B cell (primary cell): ENCODE results near the gene SCN1A. TPM values are rescaled to one million over a fixed set of nuclear protein-coding genes. Genes with fewer than 3 reads are reported as not detected.

Experiments used
- ATAC-seq: fragments of 200-7000 bp; cut with Tn5 transposase; one replicate; pipeline ENCODE4 v1.10.0; 2021; ENCODE audit warnings: low read depth, mild to moderate bottlenecking, moderate number of reproducible peaks, moderate library complexity
- CTCF ChIA-PET: fragments of 350-600 bp; sonication (Branson Sonifier 250); formaldehyde crosslinking; loops from one replicate; lab custom pipeline; 2021; ENCODE audit warnings: antibody characterized with exemption, inconsistent platforms; lab: Charles Lee
- POLR2A ChIA-PET: fragments of 350-600 bp; sonication (Branson Sonifier 250); formaldehyde crosslinking; loops from one replicate; lab custom pipeline; 2021; ENCODE audit warnings: antibody characterized with exemption; lab: Charles Lee
- DNase-seq: peaks from one replicate; pipeline ENCODE4 v3.0.0; 2013
- H2AFZ ChIP-seq: 2 replicates; pipeline ENCODE4 v1.6.1; 2012; ENCODE audit warnings: mild to moderate bottlenecking, low read depth, low read length; ENCODE audit not compliant: insufficient read depth, poor library complexity, severe bottlenecking
- H3K27ac ChIP-seq, 2 donors: 1 replicate in 1 of 2; 2 replicates in 1 of 2; pipeline ENCODE4 v1.5.1; 2012 to 2013; ENCODE audit warnings: low read length in 2 of 2, mild to moderate bottlenecking in 2 of 2, moderate library complexity in 1 of 2
- H3K27me3 ChIP-seq, 4 experiments: fragments of 200-600 bp in 1 of 4; sonication (generic) in 1 of 4; replicated peaks in 1 of 4; 1 replicate in 2 of 4; 2 replicates in 2 of 4; pipeline versions ENCODE4 v1.6.1 to v1.7.0; 2013 to 2016; ENCODE audit warnings: low read length in 3 of 4, mild to moderate bottlenecking in 2 of 4, mixed read lengths in 1 of 4, moderate library complexity in 1 of 4; ENCODE audit not compliant: insufficient read depth in 4 of 4, control insufficient read depth in 3 of 4; ENCODE audit errors: control extremely low read depth in 1 of 4
- H3K36me3 ChIP-seq, 2 experiments: replicated peaks in 1 of 2; 1 replicate in 1 of 2; 2 replicates in 1 of 2; pipeline versions ENCODE4 v1.6.1 to v1.7.1; 2013; ENCODE audit warnings: low read length in 1 of 2; ENCODE audit not compliant: insufficient read depth in 2 of 2, control insufficient read depth in 1 of 2; ENCODE audit errors: control extremely low read depth in 1 of 2, extremely low read depth in 1 of 2
- H3K4me1 ChIP-seq, 2 donors: fragments of 200-600 bp in 1 of 2; sonication (generic) in 1 of 2; 1 replicate in 1 of 2; 2 replicates in 1 of 2; pipeline versions ENCODE4 v1.5.1 to v1.6.1; 2013 to 2017; ENCODE audit warnings: low read length in 2 of 2; ENCODE audit not compliant: control insufficient read depth in 2 of 2, insufficient read depth in 2 of 2
- H3K4me2 ChIP-seq: replicated peaks from 2 replicates; pipeline ENCODE3; 2012; ENCODE audit warnings: mild to moderate bottlenecking, low read depth, low read length; ENCODE audit not compliant: poor library complexity, severe bottlenecking
- H3K4me3 ChIP-seq, 5 experiments: fragments of 200-600 bp in 1 of 5; sonication (generic) in 1 of 5; 1 replicate in 3 of 5; 2 replicates in 2 of 5; pipeline versions ENCODE4 v1.5.1 to v1.7.0; 2011 to 2016; ENCODE audit warnings: low read length in 4 of 5, mild to moderate bottlenecking in 4 of 5, low read depth in 2 of 5, control low read depth in 1 of 5, moderate library complexity in 1 of 5; ENCODE audit not compliant: insufficient read depth in 1 of 5; ENCODE audit errors: control extremely low read depth in 1 of 5, extremely low read depth in 1 of 5
- H3K79me2 ChIP-seq: fragments of 200-600 bp; sonication (generic); one replicate; pipeline ENCODE4 v1.6.0; 2016; ENCODE audit warnings: low read length; ENCODE audit not compliant: control insufficient read depth, insufficient read depth
- H3K9ac ChIP-seq: fragments of 200-600 bp; sonication (generic); 2 replicates; pipeline ENCODE4 v1.6.1; 2017; ENCODE audit warnings: mild to moderate bottlenecking, low read length, moderate library complexity
- H3K9me3 ChIP-seq, 3 donors: one replicate each; pipeline versions ENCODE4 v1.6.1 to v1.7.1; 2013; ENCODE audit warnings: low read length in 2 of 3; ENCODE audit not compliant: control insufficient read depth in 2 of 3, insufficient read depth in 1 of 3; ENCODE audit errors: control extremely low read depth in 1 of 3
- H4K20me1 ChIP-seq: 2 replicates; pipeline ENCODE4 v1.6.0; 2012; ENCODE audit warnings: mild to moderate bottlenecking, low read length; ENCODE audit not compliant: insufficient read depth, control insufficient read depth, poor library complexity, severe bottlenecking
- H3K27ac Mint-ChIP-seq: one replicate; pipeline ENCODE4 v1.8.0; 2021; ENCODE audit warnings: mixed read lengths
- H3K27me3 Mint-ChIP-seq: one replicate; pipeline ENCODE4 v1.8.0; 2021; ENCODE audit warnings: mixed read lengths
- H3K4me1 Mint-ChIP-seq: one replicate; pipeline ENCODE4 v1.8.0; 2021; ENCODE audit warnings: mixed read lengths
- H3K4me3 Mint-ChIP-seq: one replicate; pipeline ENCODE4 v1.8.0; 2021; ENCODE audit warnings: mixed read lengths
- H3K9me3 Mint-ChIP-seq: one replicate; pipeline ENCODE4 v1.8.0; 2022; ENCODE audit warnings: mixed read lengths; ENCODE audit not compliant: insufficient read depth
- CTCF ChIP-seq: fragments of 200-600 bp; IDR thresholded peaks from one replicate; pipeline ENCODE4 v1.8.0; 2022; ENCODE audit warnings: antibody characterized with exemption, mild to moderate bottlenecking
- EZH2 ChIP-seq: IDR thresholded peaks from 2 replicates; pipeline ENCODE4 v1.6.1; 2012; ENCODE audit warnings: borderline replicate concordance, low read depth, mild to moderate bottlenecking, moderate library complexity, low read length; ENCODE audit not compliant: insufficient read depth, poor library complexity, severe bottlenecking
- WGBS: methylation state at CpG from one replicate; pipeline ENCODE4 v1.1.5; 2013; ENCODE audit warnings: missing lambda C conversion rate; ENCODE audit not compliant: insufficient coverage; 5-methylcytosine and 5-hydroxymethylcytosine counted together
- intact Hi-C: fragments of 100-400 bp; cut with micrococcal nuclease; formaldehyde crosslinking; loops from one replicate; pipeline ENCODE4 v1.10.0; 2022
- polyA plus RNA-seq: library from polyadenylated mRNA; depleted of rRNA; stranded (reverse); fragments of >200 nt; gene quantifications from 2 replicates; pipeline ENCODE4 v1.2.3, GENCODE V29; 2012
- total RNA-seq, 2 donors: library from RNA; stranded (reverse); fragments of 120-200 nt in 1 of 2; gene quantifications; 1 replicate in 1 of 2; 2 replicates in 1 of 2; pipeline versions ENCODE4 v1.2.3 to v1.2.4, GENCODE V29; 2013 to 2022

SCN1A gene
- total and polyA plus RNA-seq, 2 donors (not counting 1 experiment from before 2014, with no cell fraction given): not detected

GRCh38 chr2:165990846-165991245 lies 137.0 kb downstream of the SCN1A start:
- intact Hi-C loops: no loop called here

DNA sequence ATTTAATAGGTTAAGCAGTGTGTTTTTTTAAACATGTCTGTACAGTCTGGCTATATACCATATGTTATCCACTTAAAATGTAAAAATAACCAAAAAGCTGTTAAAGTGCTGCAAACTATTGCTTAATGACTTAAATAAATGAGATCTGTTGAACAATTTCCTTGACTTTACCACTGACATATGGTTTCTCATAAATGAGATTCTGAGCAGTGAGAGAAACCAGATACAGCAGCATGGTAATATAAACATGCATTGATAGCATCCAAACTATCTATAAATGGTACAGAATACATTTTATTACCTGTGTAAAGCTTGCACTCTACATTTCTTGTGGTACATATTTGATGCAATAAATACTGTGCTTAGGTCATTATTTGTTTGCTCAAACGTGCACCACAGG lies 138.0 kb downstream of the SCN1A start:
- no peak for ATAC-seq
- Mint-ChIP-seq H3K27ac (no peak overlapping the region), H3K27me3 (peaks cover 10% of the 10 kb centered on the region), H3K9me3 (no peaks in the 10 kb centered on the region), H3K4me3 (no peak overlapping the region), H3K4me1 (no peaks in the 10 kb centered on the region)
- Histone ChIP-seq H3K9ac (no peak overlapping the region), H2AFZ (no peak overlapping the region), H3K27me3 (no peaks in the 10 kb centered on the region), H3K27ac (no peak overlapping the region), H3K4me2 (no peak overlapping the region), H3K9me3 (no peaks in the 10 kb centered on the region), H3K4me1 (no peaks in the 10 kb centered on the region), H4K20me1 (no peaks in the 10 kb centered on the region), H3K79me2 (no peaks in the 10 kb centered on the region), H3K36me3 (no peaks in the 10 kb centered on the region), H3K4me3 (no peak overlapping the region)
- DNase-seq: no peak
- intact Hi-C loops: no loop called here
- WGBS: no CpG with 5 or more reads among the region's 1 CpG
- ChIA-PET CTCF (no interaction called here), POLR2A (no interaction called here)
- TF ChIP-seq EZH2 (no peak), CTCF (no peak)

More at GRCh38 chr2:165990846-165991245, 137.0 kb downstream of the SCN1A start:
- Histone ChIP-seq H3K36me3 (no peaks in the 10 kb centered on the region), H2AFZ (no peak overlapping the region), H3K27me3 (no peaks in the 10 kb centered on the region), H3K9me3 (no peaks in the 10 kb centered on the region), H3K4me2 (no peak overlapping the region), H4K20me1 (no peaks in the 10 kb centered on the region), H3K27ac (no peak overlapping the region), H3K4me1 (no peaks in the 10 kb centered on the region), H3K9ac (no peak overlapping the region), H3K79me2 (no peaks in the 10 kb centered on the region), H3K4me3 (no peak overlapping the region)
- Mint-ChIP-seq H3K27me3 (peaks cover 10% of the 10 kb centered on the region), H3K27ac (no peak overlapping the region), H3K4me1 (no peaks in the 10 kb centered on the region), H3K9me3 (no peaks in the 10 kb centered on the region), H3K4me3 (no peak overlapping the region)
- ATAC-seq: no peak
- ChIA-PET POLR2A (no interaction called here), CTCF (no interaction called here)
- TF ChIP-seq EZH2 (no peak), CTCF (no peak)
- DNase-seq: no peak
